Neural cell (in vitro differentiated cells): Measurements from ENCODE around the gene RNF32. TPM values are rescaled to one million over a fixed set of nuclear protein-coding genes. Genes with fewer than 3 reads are reported as not detected.
"Not testable (repeated sequence)": the region's sequence is repeated elsewhere in the genome, so short reads cannot be mapped to it uniquely, and the experiment has no call there.

Source experiments
- H2AFZ ChIP-seq: fragments of 200-600, 300-800 bp; sonication (generic), shearing (Covaris generic); 2 replicates; pipeline ENCODE4 v1.6.0; 2014; ENCODE audit warnings: low read depth, mild to moderate bottlenecking, antibody characterized with exemption, low read length, moderate library complexity
- H3F3A ChIP-seq: fragments of 200-600 bp; shearing (Covaris generic); 2 replicates; pipeline ENCODE4 v1.6.1; 2016; ENCODE audit warnings: mild to moderate bottlenecking, moderate library complexity, mixed read lengths, antibody characterized with exemption, low read length; ENCODE audit not compliant: insufficient read depth, poor library complexity, severe bottlenecking
- H3K27ac ChIP-seq: fragments of 200-600, 300-800 bp; sonication (generic), shearing (Covaris generic); 2 replicates; pipeline ENCODE4 v1.5.1; 2014; ENCODE audit warnings: mild to moderate bottlenecking, low read length, moderate library complexity
- H3K27me3 ChIP-seq: fragments of 300-800, 200-600 bp; sonication (generic), shearing (Covaris generic); 2 replicates; pipeline ENCODE4 v1.6.0; 2014; ENCODE audit warnings: mild to moderate bottlenecking, low read depth, low read length, moderate library complexity; ENCODE audit not compliant: insufficient read depth
- H3K36me3 ChIP-seq: fragments of 300-800, 200-600 bp; sonication (generic), shearing (Covaris generic); 2 replicates; pipeline ENCODE4 v1.5.1; 2014; ENCODE audit warnings: mild to moderate bottlenecking, antibody characterized with exemption, low read length, moderate library complexity; ENCODE audit not compliant: insufficient read depth
- H3K4me2 ChIP-seq: fragments of 300-800, 200-600 bp; sonication (generic), shearing (Covaris generic); 2 replicates; pipeline ENCODE4 v1.6.0; 2014; ENCODE audit warnings: mild to moderate bottlenecking, low read length
- H3K4me3 ChIP-seq: fragments of 300-800, 200-600 bp; sonication (generic), shearing (Covaris generic); 2 replicates; pipeline ENCODE4 v1.5.1; 2014; ENCODE audit warnings: mild to moderate bottlenecking, low read length, moderate library complexity
- H3K79me2 ChIP-seq: fragments of 200-600 bp; shearing (Covaris generic); replicated peaks from 2 replicates; pipeline ENCODE4 v1.6.0; 2014; ENCODE audit warnings: mild to moderate bottlenecking, low read length, moderate library complexity; ENCODE audit not compliant: insufficient read depth
- H3K9ac ChIP-seq: fragments of 300-800, 200-600 bp; sonication (generic), shearing (Covaris generic); 2 replicates; pipeline ENCODE4 v1.6.1; 2016; ENCODE audit warnings: mild to moderate bottlenecking, low read length, mixed read lengths
- H3K9me2 ChIP-seq: fragments of 200-600 bp; shearing (Covaris generic); 2 replicates; pipeline ENCODE4 v1.6.1; 2016; ENCODE audit warnings: mild to moderate bottlenecking, low read length, mixed read lengths; ENCODE audit not compliant: insufficient read depth
- H3K9me3 ChIP-seq: fragments of 200-600, 300-800 bp; sonication (generic), shearing (Covaris generic); 2 replicates; pipeline ENCODE4 v1.6.1; 2016; ENCODE audit warnings: mild to moderate bottlenecking, mixed run types, low read length, moderate library complexity, mixed read lengths
- H4K20me1 ChIP-seq: fragments of 200-600 bp; shearing (Covaris generic); 2 replicates; pipeline ENCODE4 v1.6.1; 2016; ENCODE audit warnings: mild to moderate bottlenecking, mixed run types; ENCODE audit not compliant: insufficient read depth
- CTCF ChIP-seq: fragments of 450-650 bp; IDR thresholded peaks from 2 replicates; pipeline ENCODE4 v1.5.1; 2014; ENCODE audit warnings: antibody characterized with exemption, mild to moderate bottlenecking, moderate library complexity; ENCODE audit not compliant: poor library complexity, severe bottlenecking
- EP300 ChIP-seq: fragments of 450-650 bp; conservative IDR thresholded peaks from 2 replicates; pipeline ENCODE4 v1.6.1; 2014; ENCODE audit warnings: antibody characterized with exemption, mild to moderate bottlenecking, moderate library complexity; ENCODE audit not compliant: poor library complexity, severe bottlenecking
- EZH2 ChIP-seq: fragments of 200-600, 300-800 bp; shearing (Covaris generic), sonication (generic); IDR thresholded peaks from 2 replicates; pipeline ENCODE4 v1.6.1; 2014; ENCODE audit warnings: antibody characterized with exemption, low read length, borderline replicate concordance, mild to moderate bottlenecking; ENCODE audit not compliant: insufficient read depth, poor library complexity, severe bottlenecking
- MXI1 ChIP-seq: fragments of 450-650 bp; conservative IDR thresholded peaks from 2 replicates; pipeline ENCODE4 v1.6.1; 2014; ENCODE audit warnings: antibody characterized with exemption, mild to moderate bottlenecking; ENCODE audit not compliant: poor library complexity, severe bottlenecking
- POLR2AphosphoS5 ChIP-seq: IDR thresholded peaks from 2 replicates; pipeline ENCODE4 v1.6.1; 2012
- RAD21 ChIP-seq: fragments of 450-650 bp; conservative IDR thresholded peaks from 2 replicates; pipeline ENCODE4 v1.6.1; 2014; ENCODE audit warnings: antibody characterized with exemption, mild to moderate bottlenecking, moderate library complexity
- REST ChIP-seq: IDR thresholded peaks from 2 replicates; pipeline ENCODE4 v1.6.1; 2012; ENCODE audit warnings: borderline replicate concordance
- SMC3 ChIP-seq: fragments of 450-650 bp; conservative IDR thresholded peaks from 2 replicates; pipeline ENCODE4 v1.6.1; 2014; ENCODE audit warnings: antibody characterized with exemption, mild to moderate bottlenecking, moderate library complexity; ENCODE audit not compliant: poor library complexity
- TAF1 ChIP-seq: IDR thresholded peaks from 2 replicates; pipeline ENCODE4 v1.6.1; 2012; ENCODE audit warnings: low read depth
- polyA plus RNA-seq: library from polyadenylated mRNA; depleted of rRNA; stranded (reverse); fragments of >200 nt; gene quantifications from 2 replicates; pipeline ENCODE4 v1.2.3, GENCODE V29; 2014

The RNF32 gene
- polyA plus RNA-seq, 1 donor from 2014 or later: 2.6 TPM

- TF ChIP-seq RAD21 (no peak), EZH2 (no peak), TAF1 (no peak), CTCF (no peak), MXI1 (no peak), POLR2AphosphoS5 (no peak), REST (no peak), EP300 (no peak), SMC3 (no peak)
- H4K20me1 ChIP-seq: no peaks in the 10 kb centered on the region
- H2AFZ ChIP-seq: no peak overlapping the region
- no peak overlapping the region for H3K4me2 ChIP-seq
- H3K36me3 ChIP-seq: no peaks in the 10 kb centered on the region
- H3K79me2 ChIP-seq: no peaks in the 10 kb centered on the region
- no peak overlapping the region for H3K4me3 ChIP-seq
- H3K9ac ChIP-seq: no peak overlapping the region
- no peaks in the 10 kb centered on the region for H3K9me2 ChIP-seq
- H3K27me3 ChIP-seq: peaks cover 30% of the 10 kb centered on the region
- H3K27ac ChIP-seq: no peak overlapping the region
- no peaks in the 10 kb centered on the region for H3F3A ChIP-seq
- no peaks in the 10 kb centered on the region for H3K9me3 ChIP-seq
Measured at GRCh38 chr7:156618780-156619367, 21.7 kb upstream of the RNF32 start.

- not testable (repeated sequence) for H3K4me3 ChIP-seq, H3K4me2 ChIP-seq, H3K9me3 ChIP-seq, H3K36me3 ChIP-seq, H2AFZ ChIP-seq, H3K9me2 ChIP-seq, H3K27ac ChIP-seq, H3K9ac ChIP-seq, H4K20me1 ChIP-seq, H3K79me2 ChIP-seq, H3F3A ChIP-seq
- H3K27me3 ChIP-seq: peaks cover 30% of the 10 kb centered on the region
Measured at GRCh38 chr7:156619488-156620290, 20.9 kb upstream of the RNF32 start.
